Prostate gland (tissue), 2 donors: ENCODE data around the gene POC5. TPM values are rescaled to one million over a fixed set of nuclear protein-coding genes. Genes with fewer than 3 reads are reported as not detected.

Experiments
- DNase-seq: peaks from one replicate; pipeline ENCODE4 v3.0.0-alpha.2; 2019; ENCODE audit warnings: low spot score
- H3K27ac ChIP-seq, 2 donors: fragments of 200-600 bp; sonication (generic); 2 replicates each; pipeline ENCODE4 v1.5.1; 2017 to 2019
- H3K27me3 ChIP-seq: fragments of 200-600 bp; sonication (generic); replicated peaks from 2 replicates; pipeline ENCODE4 v1.5.1; 2019; ENCODE audit not compliant: insufficient read depth
- H3K36me3 ChIP-seq, 2 donors: fragments of 200-600 bp; sonication (generic); 1 replicate in 1 of 2; 2 replicates in 1 of 2; pipeline versions ENCODE4 v1.5.1 to v1.8.1; 2017 to 2019
- H3K4me1 ChIP-seq: fragments of 200-600 bp; sonication (generic); replicated peaks from 2 replicates; pipeline ENCODE4 v1.5.1; 2019
- H3K4me3 ChIP-seq, 2 donors: fragments of 200-600 bp; sonication (generic); 2 replicates each; pipeline ENCODE4 v1.5.1; 2017 to 2019
- H3K9me3 ChIP-seq: fragments of 200-600 bp; sonication (generic); 2 replicates; pipeline ENCODE4 v1.5.1; 2017
- POLR2A ChIP-seq: fragments of 450-650 bp; IDR thresholded peaks from one replicate; pipeline ENCODE4 v1.6.1; 2016; ENCODE audit warnings: antibody characterized with exemption, mild to moderate bottlenecking
- POLR2AphosphoS5 ChIP-seq: sonication (generic); formaldehyde crosslinking; IDR thresholded peaks from one replicate; pipeline ENCODE4 v1.6.1; 2017; ENCODE audit warnings: antibody characterized with exemption
- whole genome bisulfite sequencing: methylation state at CpG from one replicate; pipeline ENCODE4 v1.1.5; 2018; 5-methylcytosine and 5-hydroxymethylcytosine counted together
- intact Hi-C: fragments of 100-400 bp; cut with DNase I; formaldehyde crosslinking; loops from one replicate; pipeline ENCODE4 v1.14.2; 2022
- total RNA-seq, 2 donors: library from RNA; depleted of rRNA; stranded (reverse); fragments of >200 nt; gene quantifications; one replicate each; pipeline ENCODE4 v1.1.0, GENCODE V29; 2016
- TF ChIP-seq, protein P1 (sequence below), 4 experiments: fragments of 200-600 bp in 2 of 4; fragments of 450-650 bp in 2 of 4; sonication (generic) in 2 of 4; IDR thresholded peaks; 1 replicate in 3 of 4; 2 replicates in 1 of 4; pipeline ENCODE4 v1.5.1; 2016 to 2019; ENCODE audit warnings: antibody characterized with exemption in 4 of 4, mild to moderate bottlenecking in 2 of 4, moderate library complexity in 2 of 4

POC5 gene
- total RNA-seq, 2 donors from 2014 or later = 12.1 to 18.4 TPM

DNA sequence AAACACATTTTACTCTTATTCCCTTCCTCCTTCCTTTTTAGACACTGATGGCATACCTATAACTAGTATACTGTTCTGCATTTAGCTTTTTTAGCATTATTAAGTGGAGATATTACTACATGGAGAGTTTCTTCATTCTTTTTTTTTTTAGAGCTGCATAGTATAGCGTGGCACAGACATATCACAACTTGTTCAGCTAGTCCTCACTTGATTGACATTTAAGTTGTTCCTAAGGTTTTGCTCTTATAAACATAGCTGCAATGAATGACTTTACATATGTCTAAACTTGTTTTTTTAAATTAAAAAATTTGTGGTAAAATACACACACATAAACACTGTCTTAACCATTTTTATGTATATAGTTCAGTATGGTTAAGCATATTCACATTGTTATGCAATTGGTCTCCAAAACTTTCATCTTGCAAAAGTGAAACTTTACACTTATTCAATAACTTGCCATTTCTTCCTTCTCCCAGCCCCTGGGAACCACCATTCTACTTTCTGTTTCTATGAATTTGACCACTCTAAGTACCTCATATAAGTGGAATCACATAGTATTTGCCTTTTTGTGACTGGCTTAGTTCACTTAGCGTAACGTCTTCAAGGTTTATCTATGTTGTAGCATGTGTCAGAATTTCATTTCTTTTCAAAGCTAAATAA, 57.3 kb downstream of the POC5 start:
- no peaks in the 10 kb centered on the region for H3K36me3 ChIP-seq
- DNase-seq = no peak
- no peak for TF ChIP-seq POLR2AphosphoS5
- no peak for TF ChIP-seq POLR2A
- TF ChIP-seq, protein P1, sequence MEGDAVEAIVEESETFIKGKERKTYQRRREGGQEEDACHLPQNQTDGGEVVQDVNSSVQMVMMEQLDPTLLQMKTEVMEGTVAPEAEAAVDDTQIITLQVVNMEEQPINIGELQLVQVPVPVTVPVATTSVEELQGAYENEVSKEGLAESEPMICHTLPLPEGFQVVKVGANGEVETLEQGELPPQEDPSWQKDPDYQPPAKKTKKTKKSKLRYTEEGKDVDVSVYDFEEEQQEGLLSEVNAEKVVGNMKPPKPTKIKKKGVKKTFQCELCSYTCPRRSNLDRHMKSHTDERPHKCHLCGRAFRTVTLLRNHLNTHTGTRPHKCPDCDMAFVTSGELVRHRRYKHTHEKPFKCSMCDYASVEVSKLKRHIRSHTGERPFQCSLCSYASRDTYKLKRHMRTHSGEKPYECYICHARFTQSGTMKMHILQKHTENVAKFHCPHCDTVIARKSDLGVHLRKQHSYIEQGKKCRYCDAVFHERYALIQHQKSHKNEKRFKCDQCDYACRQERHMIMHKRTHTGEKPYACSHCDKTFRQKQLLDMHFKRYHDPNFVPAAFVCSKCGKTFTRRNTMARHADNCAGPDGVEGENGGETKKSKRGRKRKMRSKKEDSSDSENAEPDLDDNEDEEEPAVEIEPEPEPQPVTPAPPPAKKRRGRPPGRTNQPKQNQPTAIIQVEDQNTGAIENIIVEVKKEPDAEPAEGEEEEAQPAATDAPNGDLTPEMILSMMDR (IDR thresholded peaks at IDR 0.05) = no peak
- H3K9me3 ChIP-seq = no peaks in the 10 kb centered on the region
- no peak overlapping the region for H3K4me3 ChIP-seq
- H3K4me1 ChIP-seq = no peaks in the 10 kb centered on the region
- 87% methylated on average over 3 of the region's 3 CpGs for WGBS
- H3K27ac ChIP-seq = no peak overlapping the region
- intact Hi-C loops = no loop called here
- no peaks in the 10 kb centered on the region for H3K27me3 ChIP-seq

DNA sequence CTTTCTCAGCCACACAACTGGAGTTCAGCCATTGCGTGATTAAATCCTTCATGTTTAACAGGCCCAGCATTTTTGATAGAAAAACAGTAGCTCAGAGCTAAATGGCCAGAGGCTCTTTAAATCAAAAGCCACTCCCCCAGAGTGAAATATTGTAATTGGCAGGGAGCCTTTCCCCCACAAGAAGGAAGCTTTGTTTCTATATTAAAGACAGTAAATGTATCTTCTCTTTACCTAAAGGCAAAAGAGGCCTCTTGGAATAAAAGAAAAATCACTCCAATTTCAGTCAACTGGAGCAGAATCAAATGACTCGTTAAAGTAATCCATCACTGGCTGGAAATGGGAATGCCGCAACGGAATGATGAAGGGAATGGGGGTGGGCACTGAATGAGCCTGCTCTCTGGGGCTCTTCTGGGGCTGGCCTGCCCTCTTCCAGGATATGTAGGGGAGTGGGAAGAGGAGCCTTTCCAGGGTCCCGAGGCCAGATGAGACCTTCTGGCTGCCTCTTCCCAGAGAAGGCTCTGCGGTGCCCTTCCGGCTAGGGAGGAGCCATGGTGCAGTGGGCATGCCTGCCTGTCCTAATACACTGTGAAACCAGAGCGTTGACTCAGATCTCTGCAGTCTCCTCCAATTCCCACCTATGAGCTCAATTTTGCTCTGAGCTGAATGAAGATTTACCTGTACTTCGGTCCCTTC, 60.8 kb downstream of the POC5 start:
- DNase-seq = peak; percentile 35
- TF ChIP-seq POLR2A (no peak), POLR2AphosphoS5 (no peak)
- TF ChIP-seq, protein P1 (IDR thresholded peaks at IDR 0.05) = no peak
- H3K27ac ChIP-seq = peak overlapping the region; percentile 38 to 57
- H3K4me3 ChIP-seq = peak overlapping the region; percentile 30 to 40
- no peaks in the 10 kb centered on the region for H3K4me1 ChIP-seq
- H3K36me3 ChIP-seq = no peaks in the 10 kb centered on the region
- intact Hi-C loops = no loop called here
- H3K9me3 ChIP-seq = no peaks in the 10 kb centered on the region
- 10% methylated on average over 9 of the region's 9 CpGs for WGBS
- H3K27me3 ChIP-seq = no peaks in the 10 kb centered on the region

DNA sequence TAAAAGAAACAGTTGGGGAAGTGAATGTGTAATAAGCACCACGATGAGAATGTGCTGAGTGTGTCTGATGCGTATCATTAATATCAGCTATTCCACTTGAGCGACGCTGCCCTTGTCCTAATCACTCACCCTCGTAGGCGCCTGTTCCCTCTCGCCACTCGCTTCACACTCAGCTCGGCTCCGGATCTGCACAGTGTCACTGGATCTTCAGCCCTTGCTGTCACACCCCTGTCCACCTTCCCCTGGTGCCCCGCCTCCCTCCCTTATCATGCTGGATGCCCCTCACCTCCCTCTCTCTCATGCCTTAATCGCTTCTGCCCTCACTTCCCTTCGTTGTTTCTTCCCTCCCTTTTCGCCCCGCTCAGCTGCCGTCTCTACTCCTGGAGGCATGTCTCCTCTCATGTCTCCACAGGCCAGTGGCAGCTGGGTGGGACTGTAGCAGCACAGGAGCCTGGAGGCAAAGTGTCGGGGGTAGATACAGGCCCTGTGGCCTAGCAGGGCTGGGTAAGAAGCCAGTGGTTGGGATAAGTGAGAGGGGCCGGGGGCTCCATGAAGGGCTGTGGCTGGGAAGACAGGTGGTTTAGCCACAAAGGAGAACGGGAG, 62.4 kb downstream of the POC5 start:
- TF ChIP-seq POLR2A = no peak
- TF ChIP-seq POLR2AphosphoS5 = no peak
- TF ChIP-seq, protein P1 (IDR thresholded peaks at IDR 0.05) = no peak
- H3K4me3 ChIP-seq = no peak overlapping the region
- intact Hi-C loops = no loop called here
- DNase-seq = no peak
- H3K27ac ChIP-seq = no peak overlapping the region
- no peaks in the 10 kb centered on the region for H3K36me3 ChIP-seq
- H3K27me3 ChIP-seq = no peaks in the 10 kb centered on the region
- 89% methylated on average over 19 of the region's 19 CpGs for WGBS
- no peaks in the 10 kb centered on the region for H3K9me3 ChIP-seq
- H3K4me1 ChIP-seq = no peaks in the 10 kb centered on the region

DNA sequence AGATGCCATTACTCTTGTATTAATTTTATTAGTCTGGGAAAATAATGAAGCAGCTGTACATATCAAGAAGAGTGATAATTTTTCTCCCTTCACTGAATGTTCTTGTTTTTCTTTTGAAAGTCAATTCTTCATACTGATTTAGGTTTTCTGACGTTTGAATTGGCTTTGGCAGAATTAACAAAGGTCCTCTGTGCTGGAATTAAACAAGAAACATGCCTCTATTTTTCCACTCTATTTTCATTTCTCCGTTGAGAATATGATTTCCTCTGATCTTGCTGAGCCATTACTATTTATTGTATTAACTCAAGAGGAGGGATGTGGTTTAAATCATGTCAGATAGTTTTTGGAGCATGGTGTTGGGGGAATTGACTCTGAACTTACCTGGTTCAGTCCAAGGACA, 63.7 kb downstream of the POC5 start:
- no peaks in the 10 kb centered on the region for H3K4me1 ChIP-seq
- H3K4me3 ChIP-seq = no peak overlapping the region
- H3K9me3 ChIP-seq = no peaks in the 10 kb centered on the region
- no peak overlapping the region for H3K27ac ChIP-seq
- H3K27me3 ChIP-seq = no peaks in the 10 kb centered on the region
- TF ChIP-seq POLR2A (no peak), POLR2AphosphoS5 (no peak)
- TF ChIP-seq, protein P1 (IDR thresholded peaks at IDR 0.05) = no peak
- DNase-seq = no peak
- 23% methylated on average over 2 of the region's 2 CpGs for WGBS
- no peaks in the 10 kb centered on the region for H3K36me3 ChIP-seq
- intact Hi-C loops = no loop called here
